ENCODE measurements around the gene HIRIP3. TPM values are rescaled to one million over a fixed set of nuclear protein-coding genes. Genes with fewer than 3 reads are reported as not detected.
"Not testable (repeated sequence)": the region's sequence is repeated elsewhere in the genome, so short reads cannot be mapped to it uniquely, and the experiment has no call there.

Gene HIRIP3, protein sequence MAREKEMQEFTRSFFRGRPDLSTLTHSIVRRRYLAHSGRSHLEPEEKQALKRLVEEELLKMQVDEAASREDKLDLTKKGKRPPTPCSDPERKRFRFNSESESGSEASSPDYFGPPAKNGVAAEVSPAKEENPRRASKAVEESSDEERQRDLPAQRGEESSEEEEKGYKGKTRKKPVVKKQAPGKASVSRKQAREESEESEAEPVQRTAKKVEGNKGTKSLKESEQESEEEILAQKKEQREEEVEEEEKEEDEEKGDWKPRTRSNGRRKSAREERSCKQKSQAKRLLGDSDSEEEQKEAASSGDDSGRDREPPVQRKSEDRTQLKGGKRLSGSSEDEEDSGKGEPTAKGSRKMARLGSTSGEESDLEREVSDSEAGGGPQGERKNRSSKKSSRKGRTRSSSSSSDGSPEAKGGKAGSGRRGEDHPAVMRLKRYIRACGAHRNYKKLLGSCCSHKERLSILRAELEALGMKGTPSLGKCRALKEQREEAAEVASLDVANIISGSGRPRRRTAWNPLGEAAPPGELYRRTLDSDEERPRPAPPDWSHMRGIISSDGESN
- 11.8 TPM for polyA plus RNA-seq (2013, experiment 1 of 2)
- polyA plus RNA-seq (2013, experiment 2 of 2), result 11.0 TPM

DNA sequence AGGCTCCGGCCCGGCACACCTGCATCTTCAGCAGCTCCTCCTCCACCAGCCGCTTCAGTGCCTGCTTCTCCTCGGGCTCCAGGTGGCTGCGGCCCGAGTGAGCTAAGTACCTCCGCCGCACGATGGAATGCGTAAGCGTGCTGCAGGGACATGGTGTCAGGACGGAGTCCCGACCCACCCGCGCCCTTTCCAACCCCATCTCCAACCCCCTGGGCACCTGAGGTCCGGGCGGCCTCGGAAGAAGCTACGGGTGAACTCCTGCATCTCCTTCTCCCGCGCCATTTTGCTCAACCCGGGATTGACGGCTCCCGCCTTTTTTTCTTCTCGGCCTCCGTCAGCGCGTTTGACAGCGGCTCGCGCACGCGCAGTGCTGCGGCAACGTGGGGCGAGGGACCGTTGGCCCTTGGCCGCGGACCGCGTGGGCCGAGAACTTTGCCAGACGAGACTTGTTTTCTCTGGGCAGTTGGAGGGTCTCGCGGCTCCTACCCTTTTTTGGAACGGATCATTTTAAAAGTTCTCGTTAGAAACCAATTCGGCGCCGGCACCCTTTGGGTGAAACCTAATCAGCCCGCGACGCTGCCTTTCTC is at the start of gene HIRIP3:
HIRIP3 (minus strand) TSS at position 294 of the 587 bp plus-strand sequence; CDS start at position 282, 12 bp downstream.
- Histone ChIP-seq H3K9me3 (ENCODE audit: control insufficient read depth, low read length) (no peaks in the 10 kb centered on the region), H3K4me1 (ENCODE audit: control insufficient read depth, insufficient read depth, low read length, poor library complexity, severe bottlenecking) (peaks cover 5% of the 10 kb centered on the region), H3K36me3 (ENCODE audit: control insufficient read depth, insufficient read depth, low read length) (peaks cover 56% of the 10 kb centered on the region), H3K4me3 (ENCODE audit: extremely low read depth, insufficient read depth, low read length, poor library complexity, severe bottlenecking) (peak within 1 kb of the TSS; percentile 92), H3K27ac (ENCODE audit: low read depth, low read length, severe bottlenecking) (peak within 1 kb of the TSS; percentile 83)
- WGBS, 2 experiments (ENCODE audit: insufficient coverage in 2 of 2), result 0 to 1% methylated on average over 42 to 51 of the region's 53 CpGs

GRCh38 chr16:30041841-30042240 is 46.4 kb upstream of the HIRIP3 start:
- no peak overlapping the region for H3K4me3 ChIP-seq (ENCODE audit: extremely low read depth, insufficient read depth, low read length, poor library complexity, severe bottlenecking)
- H3K36me3 ChIP-seq (ENCODE audit: control insufficient read depth, insufficient read depth, low read length), result no peaks in the 10 kb centered on the region
- no peaks in the 10 kb centered on the region for H3K9me3 ChIP-seq (ENCODE audit: control insufficient read depth, low read length)
- no peaks in the 10 kb centered on the region for H3K4me1 ChIP-seq (ENCODE audit: control insufficient read depth, insufficient read depth, low read length, poor library complexity, severe bottlenecking)
- no peak overlapping the region for H3K27ac ChIP-seq (ENCODE audit: low read depth, low read length, severe bottlenecking)
- WGBS, 2 experiments (ENCODE audit: insufficient coverage in 2 of 2), result no CpG with 5 or more reads among the region's 5 CpGs

DNA sequence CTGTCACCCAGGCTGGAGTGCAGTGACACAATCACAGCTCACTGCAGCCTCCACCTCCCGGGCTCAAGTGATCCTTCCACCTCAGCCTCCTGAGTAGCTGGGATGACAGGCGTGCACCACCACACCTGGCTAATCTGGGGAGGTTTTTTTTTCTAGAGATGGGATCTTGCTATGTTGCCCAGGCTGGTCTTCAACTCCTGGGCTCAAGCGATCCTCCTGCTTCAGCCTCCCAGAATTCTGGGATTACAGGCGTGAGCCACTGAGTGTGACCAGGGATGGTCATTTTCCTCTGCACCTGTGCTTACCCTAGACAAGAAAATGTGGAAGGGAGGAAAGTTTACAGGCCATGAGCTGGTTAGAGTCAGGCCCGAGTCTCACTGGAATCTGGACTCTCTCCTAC is 45.3 kb upstream of the HIRIP3 start:
- H3K27ac ChIP-seq (ENCODE audit: low read depth, low read length, severe bottlenecking); H3K4me3 ChIP-seq (ENCODE audit: extremely low read depth, insufficient read depth, low read length, poor library complexity, severe bottlenecking); H3K4me1 ChIP-seq (ENCODE audit: control insufficient read depth, insufficient read depth, low read length, poor library complexity, severe bottlenecking); H3K9me3 ChIP-seq (ENCODE audit: control insufficient read depth, low read length); H3K36me3 ChIP-seq (ENCODE audit: control insufficient read depth, insufficient read depth, low read length): not testable (repeated sequence)
- WGBS, 2 experiments (ENCODE audit: insufficient coverage in 2 of 2), result 67 to 82% methylated on average over 1 to 4 of the region's 5 CpGs

- no peaks in the 10 kb centered on the region for H3K9me3 ChIP-seq (ENCODE audit: control insufficient read depth, low read length)
- no peaks in the 10 kb centered on the region for H3K36me3 ChIP-seq (ENCODE audit: control insufficient read depth, insufficient read depth, low read length)
- H3K4me1 ChIP-seq (ENCODE audit: control insufficient read depth, insufficient read depth, low read length, poor library complexity, severe bottlenecking), result no peaks in the 10 kb centered on the region
- H3K4me3 ChIP-seq (ENCODE audit: extremely low read depth, insufficient read depth, low read length, poor library complexity, severe bottlenecking), result no peak overlapping the region
- 87% methylated on average over 5 of the region's 5 CpGs for WGBS, 2 experiments (ENCODE audit: insufficient coverage in 2 of 2)
- H3K27ac ChIP-seq (ENCODE audit: low read depth, low read length, severe bottlenecking), result no peak overlapping the region
Measured at GRCh38 chr16:30040221-30040620, 44.8 kb upstream of the HIRIP3 start.

DNA sequence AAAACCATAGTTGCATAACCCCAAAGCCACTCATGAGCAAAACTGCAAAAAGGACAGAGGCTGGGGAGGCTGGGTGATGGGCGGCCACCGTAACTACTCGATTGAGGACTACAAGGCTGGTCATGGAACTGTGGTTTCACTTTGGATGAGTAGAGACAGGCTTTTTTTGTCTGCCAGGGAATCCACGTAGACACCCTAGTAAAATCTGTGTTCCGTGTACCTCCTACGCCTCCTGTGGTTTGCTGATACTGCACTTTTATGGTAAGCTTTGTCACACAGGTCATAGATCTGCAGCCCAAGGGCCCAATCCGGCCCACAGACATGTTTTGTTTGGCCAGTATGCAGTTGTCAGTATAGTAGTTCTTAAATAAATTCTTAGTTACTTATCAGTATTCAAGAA is 37.9 kb upstream of the HIRIP3 start:
- no peaks in the 10 kb centered on the region for H3K9me3 ChIP-seq (ENCODE audit: control insufficient read depth, low read length)
- WGBS, 2 experiments (ENCODE audit: insufficient coverage in 2 of 2), result 83 to 88% methylated on average over 5 to 6 of the region's 7 CpGs
- no peaks in the 10 kb centered on the region for H3K36me3 ChIP-seq (ENCODE audit: control insufficient read depth, insufficient read depth, low read length)
- no peak overlapping the region for H3K4me3 ChIP-seq (ENCODE audit: extremely low read depth, insufficient read depth, low read length, poor library complexity, severe bottlenecking)
- H3K27ac ChIP-seq (ENCODE audit: low read depth, low read length, severe bottlenecking), result no peak overlapping the region
- H3K4me1 ChIP-seq (ENCODE audit: control insufficient read depth, insufficient read depth, low read length, poor library complexity, severe bottlenecking), result peaks cover 15% of the 10 kb centered on the region

GRCh38 chr16:30032083-30032819 is 36.8 kb upstream of the HIRIP3 start:
- peaks cover 15% of the 10 kb centered on the region for H3K4me1 ChIP-seq (ENCODE audit: control insufficient read depth, insufficient read depth, low read length, poor library complexity, severe bottlenecking)
- H3K36me3 ChIP-seq (ENCODE audit: control insufficient read depth, insufficient read depth, low read length), result no peaks in the 10 kb centered on the region
- H3K27ac ChIP-seq (ENCODE audit: low read depth, low read length, severe bottlenecking), result no peak overlapping the region
- no peak overlapping the region for H3K4me3 ChIP-seq (ENCODE audit: extremely low read depth, insufficient read depth, low read length, poor library complexity, severe bottlenecking)
- no peaks in the 10 kb centered on the region for H3K9me3 ChIP-seq (ENCODE audit: control insufficient read depth, low read length)
- 14 to 25% methylated on average over 7 to 8 of the region's 12 CpGs for WGBS, 2 experiments (ENCODE audit: insufficient coverage in 2 of 2)

- Histone ChIP-seq H3K4me3 (ENCODE audit: extremely low read depth, insufficient read depth, low read length, poor library complexity, severe bottlenecking) (peak overlapping the region; percentile 21), H3K36me3 (ENCODE audit: control insufficient read depth, insufficient read depth, low read length) (no peaks in the 10 kb centered on the region), H3K9me3 (ENCODE audit: control insufficient read depth, low read length) (no peaks in the 10 kb centered on the region), H3K27ac (ENCODE audit: low read depth, low read length, severe bottlenecking) (no peak overlapping the region), H3K4me1 (ENCODE audit: control insufficient read depth, insufficient read depth, low read length, poor library complexity, severe bottlenecking) (peaks cover 15% of the 10 kb centered on the region)
- WGBS, 2 experiments (ENCODE audit: insufficient coverage in 2 of 2), result 29 to 34% methylated on average over 5 to 7 of the region's 11 CpGs
Measured at GRCh38 chr16:30031477-30031918, 36.1 kb upstream of the HIRIP3 start.

DNA sequence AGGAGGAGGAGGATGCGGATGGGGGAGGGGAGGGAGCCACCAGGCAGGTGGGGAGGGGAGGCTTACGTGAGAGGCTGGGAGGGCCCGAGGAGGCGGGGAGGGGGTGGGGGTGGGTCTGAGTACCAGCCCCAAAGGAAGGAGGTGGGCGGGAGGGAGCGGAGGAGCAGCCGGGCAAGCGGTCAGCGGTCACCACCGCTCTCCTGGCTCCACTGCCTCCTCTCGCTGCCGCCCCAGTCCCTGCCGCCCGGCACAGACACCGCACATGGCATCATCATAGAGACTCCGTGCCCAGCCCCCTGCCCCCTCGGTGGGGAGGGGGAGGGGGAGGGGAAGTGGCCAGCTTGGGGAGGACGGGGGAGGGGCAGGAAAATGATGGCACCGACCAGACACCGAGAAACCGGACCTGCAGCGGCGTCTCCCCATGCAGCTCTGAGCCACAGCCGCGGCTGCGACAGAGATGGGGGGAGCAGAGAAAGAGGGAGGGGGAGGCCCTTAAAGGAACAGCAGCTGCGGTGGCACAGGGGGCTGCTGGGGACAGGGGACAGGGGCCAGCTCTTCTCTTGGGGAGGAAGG is 35.5 kb upstream of the HIRIP3 start, which contains the start of gene TLCD3B:
TLCD3B (minus strand) TSS at position 431 of the 573 bp plus-strand sequence. CDS start 744 bp downstream, outside the sequence.
- WGBS, 2 experiments (ENCODE audit: insufficient coverage in 2 of 2), result 1 to 2% methylated on average over 15 to 16 of the region's 27 CpGs
- H3K27ac ChIP-seq (ENCODE audit: low read depth, low read length, severe bottlenecking), result no peak within 1 kb of the TSS
- no peaks in the 10 kb centered on the region for H3K9me3 ChIP-seq (ENCODE audit: control insufficient read depth, low read length)
- peaks cover 15% of the 10 kb centered on the region for H3K4me1 ChIP-seq (ENCODE audit: control insufficient read depth, insufficient read depth, low read length, poor library complexity, severe bottlenecking)
- H3K36me3 ChIP-seq (ENCODE audit: control insufficient read depth, insufficient read depth, low read length), result no peaks in the 10 kb centered on the region
- H3K4me3 ChIP-seq (ENCODE audit: extremely low read depth, insufficient read depth, low read length, poor library complexity, severe bottlenecking), result peak within 1 kb of the TSS; percentile 21

GRCh38 chr16:30030011-30030685 is 34.7 kb upstream of the HIRIP3 start:
- no peaks in the 10 kb centered on the region for H3K36me3 ChIP-seq (ENCODE audit: control insufficient read depth, insufficient read depth, low read length)
- H3K4me1 ChIP-seq (ENCODE audit: control insufficient read depth, insufficient read depth, low read length, poor library complexity, severe bottlenecking), result peaks cover 15% of the 10 kb centered on the region
- H3K9me3 ChIP-seq (ENCODE audit: control insufficient read depth, low read length), result no peaks in the 10 kb centered on the region
- 12 to 23% methylated on average over 13 to 21 of the region's 23 CpGs for WGBS, 2 experiments (ENCODE audit: insufficient coverage in 2 of 2)
- no peak overlapping the region for H3K4me3 ChIP-seq (ENCODE audit: extremely low read depth, insufficient read depth, low read length, poor library complexity, severe bottlenecking)
- H3K27ac ChIP-seq (ENCODE audit: low read depth, low read length, severe bottlenecking), result no peak overlapping the region

Measured in mesodermal cell (in vitro differentiated cells).